GM12878 (cell line): ENCODE measurements around the gene FBN2.

ENCODE experiments used
- ATF2 ChIP-seq: IDR thresholded peaks from 2 replicates; pipeline ENCODE4 v1.6.1; 2012; ENCODE audit warnings: low read length, inconsistent platforms
- BCLAF1 ChIP-seq: fragments of 450-650 bp; IDR thresholded peaks from 2 replicates; pipeline ENCODE4 v1.6.1; 2017; ENCODE audit warnings: antibody characterized with exemption, mild to moderate bottlenecking, moderate library complexity
- CTCF ChIP-seq, 3 experiments: IDR thresholded peaks in 2 of 3; conservative IDR thresholded peaks in 1 of 3; 2 replicates each; pipeline ENCODE4 v1.5.1; 2011; ENCODE audit warnings: low read depth in 3 of 3, low read length in 3 of 3, mild to moderate bottlenecking in 3 of 3, control low read depth in 2 of 3, moderate library complexity in 2 of 3, inconsistent platforms in 1 of 3, mixed read lengths in 1 of 3; ENCODE audit not compliant: control insufficient read depth in 2 of 3, insufficient read depth in 1 of 3; ENCODE audit errors: extremely low read depth in 1 of 3
- E4F1 ChIP-seq: fragments of 450-650 bp; IDR thresholded peaks from 2 replicates; pipeline ENCODE4 v1.6.1; 2018; ENCODE audit warnings: borderline replicate concordance, mild to moderate bottlenecking; ENCODE audit not compliant: partially characterized antibody
- LARP7 ChIP-seq: fragments of 450-650 bp; IDR thresholded peaks from 2 replicates; pipeline ENCODE4 v1.6.1; 2017; ENCODE audit warnings: mild to moderate bottlenecking
- MAX ChIP-seq: IDR thresholded peaks from 2 replicates; pipeline ENCODE4 v1.6.1; 2012; ENCODE audit warnings: low read depth, low read length, improper control_type of control experiment
- NFIC ChIP-seq: IDR thresholded peaks from 2 replicates; pipeline ENCODE4 v1.6.1; 2012; ENCODE audit warnings: low read depth, mild to moderate bottlenecking, inconsistent platforms, low read length, moderate library complexity
- POLR2A ChIP-seq: IDR thresholded peaks from 2 replicates; pipeline ENCODE4 v1.6.1; 2011; ENCODE audit warnings: low read depth, mild to moderate bottlenecking, low read length
- WRNIP1 ChIP-seq: IDR thresholded peaks from 2 replicates; pipeline ENCODE4 v1.6.1; 2011; ENCODE audit warnings: low read depth, low read length, improper control_type of control experiment, borderline replicate concordance
- ZBTB11 ChIP-seq: fragments of 450-650 bp; formaldehyde crosslinking; IDR thresholded peaks from 2 replicates; pipeline ENCODE4 v1.5.0; 2022; ENCODE audit warnings: mild to moderate bottlenecking, missing genetic modification characterization
- ZNF274 ChIP-seq: IDR thresholded peaks from one replicate; pipeline ENCODE4 v1.8.0; 2011; ENCODE audit not compliant: insufficient read length, insufficient read depth

- TF ChIP-seq MAX (no peak), WRNIP1 (no peak), CTCF (IDR thresholded peaks at IDR 0.05 in 2 of 3, conservative IDR thresholded peaks at IDR 0.05 in 1 of 3; ENCODE audit: control insufficient read depth in 2 of 3, extremely low read depth in 1 of 3, insufficient read depth in 1 of 3, low read depth in 3 of 3, low read length in 3 of 3) (no peak), ZNF274 (no peak), ZBTB11 (no peak), POLR2A (no peak), LARP7 (no peak), BCLAF1 (no peak), E4F1 (no peak), ATF2 (no peak), NFIC (no peak)
These were observed 57.0 kb downstream of the FBN2 start for GRCh38 chr5:128480906-128481633.
